Upper lobe of right lung (tissue), 1 donor: ENCODE data around the gene CHMP4A. TPM values are rescaled to one million over a fixed set of nuclear protein-coding genes. Genes with fewer than 3 reads are reported as not detected.
"Not testable (repeated sequence)": the region's sequence is repeated elsewhere in the genome, so short reads cannot be mapped to it uniquely, and the experiment has no call there.

Experiments
- ATAC-seq: fragments of 200-7000 bp; cut with Tn5 transposase; one replicate; pipeline ENCODE4 v1.9.1; 2020; ENCODE audit warnings: mild to moderate bottlenecking, moderate library complexity
- DNase-seq: peaks from one replicate; pipeline ENCODE4 v3.0.0-alpha.2; 2020
- H3K27ac ChIP-seq: fragments of 200-600 bp; one replicate; pipeline ENCODE4 v1.8.0; 2022
- H3K27me3 ChIP-seq: fragments of 200-600 bp; one replicate; pipeline ENCODE4 v1.8.0; 2022; ENCODE audit warnings: mild to moderate bottlenecking
- H3K36me3 ChIP-seq: fragments of 200-600 bp; one replicate; pipeline ENCODE4 v1.8.0; 2022
- H3K4me1 ChIP-seq: fragments of 200-600 bp; one replicate; pipeline ENCODE4 v1.8.0; 2022
- H3K4me3 ChIP-seq: fragments of 200-600 bp; one replicate; pipeline ENCODE4 v1.8.0; 2022; ENCODE audit warnings: mild to moderate bottlenecking
- H3K9me3 ChIP-seq: fragments of 200-600 bp; one replicate; pipeline ENCODE4 v1.8.0; 2022
- CTCF ChIP-seq: fragments of 200-600 bp; IDR thresholded peaks from one replicate; pipeline ENCODE4 v1.8.0; 2022; ENCODE audit warnings: antibody characterized with exemption
- intact Hi-C: fragments of 100-400 bp; cut with DNase I; formaldehyde crosslinking; loops from one replicate; pipeline ENCODE4 v1.11.0; 2022
- total RNA-seq: library from RNA; stranded (reverse); fragmentation: NEBNext Ultra II Directional; extraction: Animal tissue kit (Norgen Biotek cat#: 25700); gene quantifications from one replicate; pipeline ENCODE4 v1.2.1, GENCODE V29; 2021
- donor health status: DM: no; HTN: yes; CAD: no; lungs with severe emphysema.

The CHMP4A gene
- total RNA-seq, 1 donor from 2014 or later: 48.0 TPM

GRCh38 chr14:24250354-24250753 is 37.1 kb upstream of the CHMP4A start:
- no peaks in the 10 kb centered on the region for H3K27me3 ChIP-seq
- peaks cover 10% of the 10 kb centered on the region for H3K36me3 ChIP-seq
- no peaks in the 10 kb centered on the region for H3K4me1 ChIP-seq
- TF ChIP-seq CTCF: no peak
- no peaks in the 10 kb centered on the region for H3K9me3 ChIP-seq
- H3K27ac ChIP-seq: no peak overlapping the region
- intact Hi-C loops: no loop called here
- DNase-seq (peak; percentile 28), ATAC-seq (no peak)
- H3K4me3 ChIP-seq: no peak overlapping the region

GRCh38 chr14:24249230-24250021 is 36.1 kb upstream of the CHMP4A start:
- ATAC-seq (no peak), DNase-seq (peak; percentile 51)
- no peaks in the 10 kb centered on the region for H3K4me1 ChIP-seq
- no peak overlapping the region for H3K27ac ChIP-seq
- TF ChIP-seq CTCF: no peak
- H3K27me3 ChIP-seq: no peaks in the 10 kb centered on the region
- H3K36me3 ChIP-seq: peaks cover 1% of the 10 kb centered on the region
- no peaks in the 10 kb centered on the region for H3K9me3 ChIP-seq
- intact Hi-C loops: no loop called here
- H3K4me3 ChIP-seq: no peak overlapping the region

- no peak overlapping the region for H3K27ac ChIP-seq
- H3K9me3 ChIP-seq: no peaks in the 10 kb centered on the region
- DNase-seq: peak; percentile 0
- ATAC-seq: no peak
- H3K27me3 ChIP-seq: no peaks in the 10 kb centered on the region
- no peaks in the 10 kb centered on the region for H3K36me3 ChIP-seq
- peaks cover 7% of the 10 kb centered on the region for H3K4me1 ChIP-seq
- intact Hi-C loops: no loop called here
- H3K4me3 ChIP-seq: no peak overlapping the region
- TF ChIP-seq CTCF: no peak
These were observed 34.1 kb upstream of the CHMP4A start for GRCh38 chr14:24247422-24247821.

- DNase-seq (peak; percentile 10), ATAC-seq (no peak)
- no peaks in the 10 kb centered on the region for H3K27me3 ChIP-seq
- no peak for TF ChIP-seq CTCF
- H3K36me3 ChIP-seq: no peaks in the 10 kb centered on the region
- H3K9me3 ChIP-seq: no peaks in the 10 kb centered on the region
- H3K4me3 ChIP-seq: no peak overlapping the region
- H3K27ac ChIP-seq: no peak overlapping the region
- H3K4me1 ChIP-seq: peaks cover 8% of the 10 kb centered on the region
- intact Hi-C loops: no loop called here
These were observed 33.5 kb upstream of the CHMP4A start for GRCh38 chr14:24246765-24247212.

- H3K9me3 ChIP-seq, H3K27ac ChIP-seq, H3K4me3 ChIP-seq, ATAC-seq, H3K27me3 ChIP-seq, intact Hi-C loops: not testable (repeated sequence)
- Histone ChIP-seq H3K4me1 (peaks cover 22% of the 10 kb centered on the region), H3K36me3 (peaks cover 10% of the 10 kb centered on the region)
- DNase-seq: peak; percentile 35
These were observed 32.1 kb upstream of the CHMP4A start for GRCh38 chr14:24245350-24245749.

- TF ChIP-seq CTCF: no peak
- H3K36me3 ChIP-seq: peaks cover 30% of the 10 kb centered on the region
- ATAC-seq (no peak), DNase-seq (no peak)
- intact Hi-C loops: no loop called here
- peaks cover 41% of the 10 kb centered on the region for H3K4me1 ChIP-seq
- H3K9me3 ChIP-seq: no peaks in the 10 kb centered on the region
- no peaks in the 10 kb centered on the region for H3K27me3 ChIP-seq
- H3K4me3 ChIP-seq: peak overlapping the region; percentile 95
- H3K27ac ChIP-seq: peak overlapping the region; percentile 100
These were observed 30.1 kb upstream of the CHMP4A start for GRCh38 chr14:24243336-24243836.
